Measurements from ENCODE around the gene DNA2.
"Not testable (repeated sequence)": the region's sequence is repeated elsewhere in the genome, so short reads cannot be mapped to it uniquely, and the experiment has no call there.

DNA2 gene

DNA sequence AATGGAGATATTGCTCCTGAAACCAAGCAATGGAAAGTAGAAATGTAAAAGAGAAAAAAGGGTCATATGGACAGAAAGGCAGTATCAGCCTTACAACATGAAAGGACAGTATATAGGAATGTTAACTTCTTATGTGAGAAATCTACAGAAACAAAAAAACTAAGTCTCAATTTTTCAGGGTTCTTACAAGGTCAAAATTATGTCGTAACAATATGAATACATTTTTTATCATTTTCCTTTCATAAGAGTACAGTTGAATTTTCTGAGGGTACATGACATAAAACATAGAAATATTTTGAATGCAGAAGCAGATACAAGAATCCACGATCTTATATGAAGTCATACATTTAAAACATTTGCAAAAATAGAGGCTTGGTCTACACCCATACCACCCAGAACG is 10.7 kb downstream of the DNA2 start:
- no peak for DNase-seq (ENCODE audit: extremely low read depth in 1 of 2, low read depth in 1 of 2)

DNA sequence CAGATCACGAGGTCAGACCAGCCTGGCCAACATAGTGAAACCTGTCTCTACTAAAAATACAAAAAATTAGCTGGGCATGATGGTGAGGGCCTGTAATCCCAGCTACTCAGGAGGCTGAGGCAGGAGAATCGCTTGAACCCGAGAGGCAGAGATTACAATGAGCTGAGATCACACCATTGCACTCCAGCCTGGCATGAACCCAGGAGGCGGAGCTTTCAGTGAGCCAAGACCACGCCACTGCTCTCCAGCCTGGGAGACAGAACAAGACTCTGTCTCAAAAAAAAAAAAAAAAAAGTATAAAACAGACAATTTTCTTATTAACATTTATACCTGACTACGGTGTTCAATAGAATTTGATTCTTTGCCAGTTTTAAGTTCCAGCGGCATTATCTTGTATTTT is 22.1 kb downstream of the DNA2 start:
- not testable (repeated sequence) for DNase-seq (ENCODE audit: extremely low read depth in 1 of 2, low read depth in 1 of 2)

DNA sequence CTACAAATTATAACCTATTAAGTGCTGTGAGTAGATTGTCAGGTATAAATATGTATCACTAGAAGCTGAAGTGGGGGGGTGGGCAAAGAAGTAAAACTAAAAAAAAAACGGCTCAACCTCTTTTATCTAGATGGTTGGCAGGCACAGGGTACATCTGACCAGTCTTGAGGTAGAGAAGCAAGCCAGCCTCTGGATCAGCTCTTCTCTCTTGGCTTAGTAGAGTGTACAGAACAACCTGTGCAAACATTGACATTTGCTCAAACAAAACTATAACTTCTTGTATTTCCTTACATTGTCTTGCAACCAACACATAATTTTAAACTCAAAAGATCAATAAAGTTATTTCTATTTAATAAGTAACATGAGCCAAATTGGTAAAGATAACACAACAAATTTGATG is 25.6 kb downstream of the DNA2 start:
- no peak for DNase-seq (ENCODE audit: extremely low read depth in 1 of 2, low read depth in 1 of 2)

DNA sequence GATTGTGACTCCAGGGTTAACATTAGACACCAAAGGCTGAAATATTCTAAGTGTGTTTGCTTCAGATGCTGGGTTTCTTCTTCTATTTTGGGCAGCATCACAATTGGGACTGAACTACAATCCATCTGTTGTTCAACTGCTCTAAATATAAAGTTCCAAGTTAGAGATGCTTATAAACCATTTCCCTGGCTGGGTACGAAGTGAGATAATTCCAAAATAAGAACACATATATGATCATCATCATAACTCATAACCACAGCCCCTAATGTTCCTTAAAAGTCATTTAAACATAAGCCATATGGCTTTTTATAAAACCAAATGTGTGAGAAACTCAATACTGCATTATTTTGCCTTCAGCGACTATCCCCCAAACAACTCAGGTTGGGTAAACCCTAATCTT is 28.8 kb downstream of the DNA2 start:
- no peak for DNase-seq (ENCODE audit: extremely low read depth in 1 of 2, low read depth in 1 of 2)

DNA sequence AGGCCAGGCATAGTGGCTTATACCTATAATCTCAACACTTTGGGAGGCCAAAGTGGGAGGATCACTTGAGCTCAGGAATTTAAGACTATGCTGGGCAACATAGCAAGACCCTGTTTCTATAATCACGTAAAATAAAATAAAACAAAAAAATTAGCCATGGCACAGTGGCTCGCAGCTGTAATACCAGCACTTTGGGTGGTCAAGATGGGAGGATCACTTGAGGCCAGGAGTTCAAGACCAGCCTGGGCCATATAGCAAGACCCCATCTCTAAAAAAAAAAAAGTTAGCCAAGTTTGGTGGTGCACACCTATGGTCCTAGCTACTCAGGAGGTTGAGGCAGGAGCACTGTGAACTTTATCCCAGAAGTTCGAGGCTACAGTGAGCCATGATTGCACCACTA is 30.9 kb downstream of the DNA2 start:
- DNase-seq (ENCODE audit: extremely low read depth in 1 of 2, low read depth in 1 of 2) = no peak

DNA sequence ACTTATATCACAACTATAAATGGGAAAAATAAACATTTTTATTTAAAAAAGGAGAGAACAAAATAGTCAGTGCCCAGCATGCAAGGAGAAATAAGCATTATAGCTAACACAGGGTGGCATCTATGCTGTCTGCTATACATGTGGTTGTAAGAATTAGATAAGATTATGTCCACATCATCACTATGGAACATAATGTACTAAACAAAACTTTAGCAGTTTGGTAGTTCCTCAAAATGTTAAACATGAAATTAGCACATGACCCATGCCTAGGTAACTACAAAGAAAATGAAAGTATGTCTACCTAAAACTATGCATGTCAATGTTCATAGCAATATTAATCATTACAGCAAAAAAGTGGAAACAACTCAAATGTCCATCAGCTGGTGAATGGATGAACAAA is 36.0 kb downstream of the DNA2 start:
- DNase-seq (ENCODE audit: extremely low read depth in 1 of 2, low read depth in 1 of 2) = no peak

DNA sequence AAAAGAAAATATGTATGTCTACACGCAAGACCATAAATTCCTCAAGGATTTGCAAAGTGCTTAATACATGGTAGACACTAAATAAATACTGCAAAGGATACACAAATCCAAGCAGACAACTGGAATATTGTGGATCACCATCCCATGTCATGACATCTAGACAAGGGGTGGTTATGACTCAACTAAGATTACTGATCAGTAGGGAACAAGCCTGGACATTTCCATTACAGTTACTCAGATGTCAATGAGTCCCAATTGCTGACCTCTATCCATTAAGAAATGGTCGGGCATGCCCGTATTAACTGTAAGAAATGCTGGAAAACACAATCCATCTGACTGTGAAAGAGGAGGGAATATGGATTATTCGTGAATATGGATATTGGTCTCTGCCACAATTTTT is 37.1 kb downstream of the DNA2 start:
- no peak for DNase-seq (ENCODE audit: extremely low read depth in 1 of 2, low read depth in 1 of 2)

DNA sequence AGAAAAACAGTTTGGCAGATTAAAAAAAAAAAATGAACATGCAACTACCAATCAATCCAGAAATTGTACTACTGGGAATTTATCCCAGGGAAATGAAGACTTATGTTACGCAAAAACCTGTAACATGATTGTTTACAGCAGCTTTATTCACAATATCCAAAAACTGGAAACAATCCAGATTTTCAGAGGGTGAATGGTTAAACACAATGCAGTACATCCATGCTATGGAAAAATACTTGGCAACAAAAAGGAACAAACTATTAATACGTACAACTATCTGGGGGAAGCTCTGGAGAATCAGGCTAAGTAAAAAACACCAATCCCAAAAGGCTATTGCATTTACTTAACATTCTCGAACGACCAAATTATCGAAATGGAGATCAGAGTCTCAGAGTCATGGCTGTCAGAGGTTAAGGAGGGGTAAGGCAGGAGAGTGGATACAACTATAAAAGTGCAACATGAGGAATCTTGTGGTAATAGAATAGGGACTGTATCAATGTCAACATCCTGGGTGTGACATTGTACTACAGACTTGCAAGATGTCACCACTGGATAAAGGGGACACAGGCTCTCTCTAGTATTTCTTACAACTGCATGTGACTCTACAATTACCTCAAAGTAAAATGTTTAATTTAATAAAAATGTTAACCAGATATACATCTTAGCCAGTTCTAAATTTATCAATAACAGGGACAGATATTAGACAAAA is 43.2 kb downstream of the DNA2 start:
- DNase-seq (ENCODE audit: extremely low read depth in 1 of 2, low read depth in 1 of 2) = no peak

DNA sequence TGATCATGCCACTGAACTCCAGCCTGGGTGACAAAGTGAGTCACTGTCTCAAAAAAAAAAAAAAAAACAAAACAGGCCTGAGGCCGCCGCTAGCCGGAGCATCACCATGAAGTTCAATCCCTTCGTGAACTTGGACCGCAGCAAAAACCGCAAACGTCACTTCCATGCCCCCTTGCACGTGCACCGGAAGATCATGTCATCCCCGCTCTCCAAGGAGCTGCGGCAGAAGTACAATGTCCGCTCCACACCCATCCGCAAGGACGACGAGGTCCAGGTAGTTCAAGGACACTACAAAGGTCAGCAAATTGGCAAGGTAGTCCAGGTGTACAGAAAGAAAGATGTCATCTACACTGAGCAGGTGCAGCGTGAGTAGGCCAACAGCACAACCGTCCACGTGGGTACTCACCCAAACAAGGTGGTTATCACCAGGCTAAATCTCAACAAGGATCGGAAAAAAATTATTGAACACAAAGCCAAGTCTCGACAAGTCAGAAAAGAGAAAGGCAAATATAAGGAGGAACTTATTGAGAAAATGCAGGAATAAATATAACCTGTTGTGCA is 47.2 kb downstream of the DNA2 start:
- no peak for DNase-seq (ENCODE audit: extremely low read depth in 1 of 2, low read depth in 1 of 2)

DNA sequence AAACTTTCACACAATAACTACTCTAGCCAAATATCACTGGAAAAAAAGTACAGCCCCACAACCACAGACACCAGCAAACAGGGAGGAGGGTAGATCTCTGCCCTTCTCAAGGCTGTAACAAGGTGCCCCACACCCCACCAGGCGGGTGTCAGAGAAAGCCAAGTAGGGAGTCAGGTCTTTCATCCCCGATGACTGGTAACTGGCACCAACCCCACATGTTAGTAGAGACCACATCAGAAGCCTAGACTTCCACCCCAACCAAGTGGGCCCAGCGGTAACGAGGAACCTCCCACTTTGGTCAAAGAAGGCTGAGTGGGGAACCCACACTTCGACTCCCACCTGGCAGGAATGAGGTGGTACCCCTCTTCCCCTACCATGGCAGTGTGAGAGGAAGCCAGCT is 48.3 kb downstream of the DNA2 start:
- DNase-seq (ENCODE audit: extremely low read depth in 1 of 2, low read depth in 1 of 2) = no peak

DNA sequence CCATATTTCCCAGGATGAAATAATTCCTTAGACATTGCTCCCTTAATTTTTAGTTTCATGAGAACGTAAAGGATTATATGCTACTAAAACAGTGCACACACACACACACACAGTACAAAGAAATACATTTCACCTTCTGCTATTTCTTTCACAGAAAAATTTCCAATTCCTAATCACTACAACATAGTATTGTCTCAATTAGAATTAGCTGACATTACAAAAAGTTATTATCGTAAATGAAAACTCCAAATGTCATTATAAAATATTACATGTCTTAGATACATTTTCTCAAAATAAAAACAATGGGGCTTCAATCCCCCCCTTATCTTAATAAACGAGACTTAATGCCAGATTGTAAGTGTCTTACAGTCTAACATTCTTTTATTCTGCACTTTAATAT is 52.4 kb downstream of the DNA2 start:
- DNase-seq (ENCODE audit: extremely low read depth in 1 of 2, low read depth in 1 of 2) = no peak

DNA sequence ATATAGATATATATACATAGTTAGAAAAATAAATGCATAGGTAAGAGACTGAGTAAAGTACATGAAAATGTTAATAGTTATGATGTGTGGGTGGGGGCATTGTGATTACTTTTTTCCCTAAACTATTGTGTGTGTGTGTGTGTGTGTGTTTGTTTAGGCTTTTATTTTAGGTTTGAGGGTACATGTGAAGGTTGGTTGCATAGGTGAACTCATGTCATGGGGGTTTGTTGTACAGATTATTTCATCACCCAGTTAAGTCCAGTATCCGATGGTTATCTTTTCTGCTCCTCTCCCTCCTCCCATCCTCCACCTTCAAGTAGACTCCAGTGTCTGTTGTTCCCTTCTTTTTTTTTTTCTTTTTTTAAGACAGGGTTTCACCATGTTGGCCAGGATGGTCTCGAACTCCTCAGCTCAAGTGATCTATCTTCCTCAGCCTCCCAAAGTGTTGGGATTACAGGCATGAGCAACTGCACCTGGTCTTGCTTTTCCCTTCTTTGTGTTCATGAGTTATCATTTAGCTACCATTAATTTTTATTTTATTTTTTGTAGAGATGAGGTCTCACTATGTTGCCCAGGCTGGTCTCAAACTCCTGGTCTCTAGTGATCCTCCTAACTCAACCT is 62.8 kb downstream of the DNA2 start:
- no peak for DNase-seq (ENCODE audit: extremely low read depth in 1 of 2, low read depth in 1 of 2)

DNA sequence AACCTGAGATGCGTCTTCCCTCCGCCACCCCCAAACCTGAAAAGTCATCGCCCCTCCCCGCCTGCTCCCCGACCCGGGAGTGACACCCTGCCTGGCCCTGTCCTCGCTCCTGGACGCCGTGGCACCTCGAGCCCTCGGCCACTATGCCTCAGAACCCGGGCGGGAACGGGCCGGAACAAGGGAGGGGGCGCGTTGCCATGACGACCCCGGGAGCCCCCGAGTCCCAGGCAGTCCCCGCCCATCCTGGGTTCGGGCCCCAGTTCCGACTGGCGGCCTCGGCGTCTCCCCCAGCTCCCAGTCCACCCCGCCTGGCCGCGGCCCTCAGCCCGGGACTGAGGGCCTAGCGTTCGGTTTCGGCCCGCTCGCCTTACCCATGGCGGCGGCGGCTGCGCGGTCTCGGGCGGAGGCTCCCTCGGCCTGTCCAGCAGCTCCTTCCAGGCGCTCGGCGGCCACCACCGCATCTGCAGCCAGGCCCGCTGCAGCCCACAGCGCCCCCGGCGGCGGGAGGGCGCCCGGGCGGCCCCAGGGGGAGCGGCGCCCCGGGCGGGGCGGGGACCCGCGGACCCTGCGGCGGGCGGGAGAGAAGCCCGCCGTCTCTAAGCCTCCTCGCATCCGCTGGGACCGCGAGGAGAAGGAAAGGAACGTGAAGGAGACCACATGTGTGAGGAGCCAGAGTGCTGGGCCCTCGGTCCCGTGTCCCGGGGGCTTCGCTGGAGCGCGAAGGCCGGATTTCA is 64.8 kb downstream of the DNA2 start, which contains the start of gene RUFY2:
RUFY2 (minus strand) TSS at position 463 of the 734 bp plus-strand sequence; CDS start at position 375, 88 bp downstream.
- DNase-seq (ENCODE audit: extremely low read depth in 1 of 2, low read depth in 1 of 2) = peak in 1 of 2 donors; percentile 67

DNA sequence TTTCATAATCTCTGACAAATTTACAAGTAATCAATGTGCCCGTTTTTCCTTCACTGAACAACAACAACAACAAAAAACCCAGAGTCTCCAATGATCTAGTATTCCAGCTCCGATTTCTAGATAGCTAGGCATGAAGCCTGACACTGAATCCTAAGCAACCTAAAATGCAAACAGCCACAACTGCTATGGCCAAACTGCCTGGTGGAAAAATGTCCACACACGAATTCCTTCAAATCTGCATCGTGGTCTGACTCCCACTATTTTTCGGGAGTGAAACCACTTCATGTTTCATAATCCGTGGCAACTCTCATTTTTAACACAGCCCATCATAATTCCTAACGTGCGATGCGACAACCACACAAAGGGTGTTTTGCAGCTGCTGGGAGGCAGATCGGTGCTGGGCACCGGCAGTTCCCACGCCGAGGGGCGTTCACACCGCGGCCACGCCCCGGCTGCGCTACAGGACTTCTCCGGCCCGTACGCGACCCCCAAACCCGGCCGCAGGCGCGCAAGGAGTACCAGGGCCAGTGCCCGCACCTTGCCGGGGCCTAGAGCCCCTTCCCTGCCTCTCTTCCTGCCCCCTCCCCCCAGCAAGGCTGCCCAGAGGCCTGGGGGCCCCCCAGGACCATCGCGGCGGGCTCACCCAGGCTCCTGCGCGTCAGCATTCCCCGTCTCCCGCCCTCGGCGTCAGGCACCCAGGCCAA is 65.5 kb downstream of the DNA2 start:
- peak in 1 of 2 donors; percentile 5 for DNase-seq (ENCODE audit: extremely low read depth in 1 of 2, low read depth in 1 of 2)

DNA sequence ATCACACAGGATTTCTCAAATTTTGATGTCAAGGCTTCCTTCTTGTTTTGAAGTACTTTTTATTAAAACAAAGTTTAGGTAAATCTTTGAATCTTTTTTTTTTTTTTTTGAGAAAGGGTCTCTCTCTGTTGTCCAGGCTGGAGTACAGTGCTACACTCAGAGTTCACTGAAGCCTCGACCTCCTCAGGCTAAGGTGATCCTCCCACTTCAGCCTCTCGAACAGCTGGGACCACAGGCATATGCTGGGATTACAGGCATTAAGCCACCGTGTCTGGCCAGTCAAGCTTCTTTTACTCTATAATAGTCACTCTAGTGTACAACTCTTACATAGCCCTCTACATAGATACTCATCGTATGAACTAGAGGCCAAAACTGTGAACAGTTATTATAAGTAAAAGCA is 68.1 kb downstream of the DNA2 start:
- no peak for DNase-seq (ENCODE audit: extremely low read depth in 1 of 2, low read depth in 1 of 2)

DNA sequence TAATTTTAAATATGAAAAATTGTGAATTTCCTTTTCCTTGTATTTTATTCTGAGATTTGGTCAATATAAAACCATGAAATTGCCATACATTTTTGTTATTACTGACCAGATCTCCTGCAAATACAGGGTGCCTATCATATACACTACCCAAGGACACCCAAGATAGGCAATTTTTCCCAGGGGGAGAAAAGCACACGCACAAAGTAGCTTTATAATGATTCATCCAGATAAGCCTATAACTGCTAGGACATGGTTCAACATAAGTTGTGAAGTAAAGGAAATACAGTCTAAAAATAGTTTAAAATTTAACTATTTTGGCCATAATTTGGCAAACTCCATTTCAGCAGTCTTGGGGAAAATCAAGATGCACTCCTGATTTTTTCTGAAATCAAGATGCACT is 69.5 kb downstream of the DNA2 start:
- no peak for DNase-seq (ENCODE audit: extremely low read depth in 1 of 2, low read depth in 1 of 2)

DNA sequence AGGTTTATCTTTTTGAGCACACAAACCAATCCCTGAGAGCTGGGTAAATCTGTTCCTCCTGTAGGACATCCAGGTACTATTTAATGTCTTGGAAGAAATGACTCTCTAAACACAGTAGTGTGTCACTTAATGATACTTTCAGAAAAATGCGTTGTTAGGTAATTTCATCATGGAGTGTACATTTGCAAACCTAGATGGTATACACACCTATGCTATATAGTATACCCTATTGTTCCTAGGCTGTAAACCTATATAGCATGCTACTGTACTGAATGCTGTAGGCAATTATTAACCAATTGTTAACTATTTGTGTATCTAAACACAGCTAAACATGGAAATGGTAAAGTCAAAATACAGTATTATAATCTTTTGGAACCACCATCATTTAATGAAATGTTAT is 74.8 kb downstream of the DNA2 start:
- DNase-seq (ENCODE audit: extremely low read depth in 1 of 2, low read depth in 1 of 2) = no peak

DNA sequence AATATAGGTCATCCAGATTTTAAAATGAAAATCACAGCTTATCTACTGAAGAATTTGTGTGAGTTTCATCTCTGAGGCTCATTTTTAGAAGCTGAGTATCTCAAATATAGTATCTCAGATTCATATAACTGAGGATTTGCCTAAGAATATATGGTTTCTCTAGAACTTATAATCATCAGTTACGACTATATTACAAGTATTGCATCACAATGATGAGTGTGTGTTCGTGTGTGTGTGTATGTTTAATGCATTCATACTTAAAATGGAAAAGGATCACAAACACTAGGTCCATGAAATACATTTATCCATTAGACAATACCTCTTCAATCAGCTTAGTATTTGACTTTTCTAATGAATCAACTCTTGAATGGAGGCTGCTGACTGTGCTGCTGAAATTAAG is 86.0 kb downstream of the DNA2 start:
- no peak for DNase-seq (ENCODE audit: extremely low read depth in 1 of 2, low read depth in 1 of 2)

DNA sequence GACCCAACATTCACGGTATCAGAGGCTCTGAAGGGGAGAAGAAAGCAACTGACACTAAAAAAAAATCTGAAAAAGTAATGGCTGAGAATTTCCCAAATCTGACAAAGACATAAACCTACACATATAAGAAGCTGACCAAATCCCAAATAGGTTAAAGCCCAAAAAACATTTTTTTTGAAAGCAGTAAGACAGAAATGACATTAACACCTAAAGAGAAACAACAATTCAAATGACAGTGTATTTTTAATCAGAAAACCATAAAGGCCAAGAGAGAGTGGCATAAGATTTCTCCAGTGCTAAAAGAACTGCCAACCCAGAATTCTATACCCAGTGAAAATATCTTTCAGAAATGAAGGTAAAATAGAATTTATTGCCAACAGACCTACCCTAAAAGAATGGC is 100.2 kb downstream of the DNA2 start:
- DNase-seq (ENCODE audit: extremely low read depth in 1 of 2, low read depth in 1 of 2) = no peak

DNA sequence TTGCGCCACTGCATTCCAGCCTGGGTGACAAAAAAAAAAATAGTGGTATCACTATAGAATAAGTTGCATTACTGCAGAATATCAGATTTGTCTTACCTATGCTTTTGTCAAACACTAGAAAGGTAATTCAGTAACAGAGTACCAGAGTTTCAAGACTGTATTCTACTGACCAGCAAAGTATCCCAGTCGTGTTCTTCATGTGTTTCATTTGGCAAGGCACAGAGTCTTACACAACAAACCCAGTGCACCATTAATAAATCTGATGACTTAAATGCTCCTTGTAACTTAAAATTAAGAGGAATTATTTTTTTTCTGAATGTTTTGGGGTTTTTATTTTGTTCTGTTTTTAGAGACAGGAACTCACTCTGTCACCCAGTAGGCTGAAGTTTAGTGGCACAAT is 104.7 kb downstream of the DNA2 start:
- no peak for DNase-seq (ENCODE audit: extremely low read depth in 1 of 2, low read depth in 1 of 2)

DNA sequence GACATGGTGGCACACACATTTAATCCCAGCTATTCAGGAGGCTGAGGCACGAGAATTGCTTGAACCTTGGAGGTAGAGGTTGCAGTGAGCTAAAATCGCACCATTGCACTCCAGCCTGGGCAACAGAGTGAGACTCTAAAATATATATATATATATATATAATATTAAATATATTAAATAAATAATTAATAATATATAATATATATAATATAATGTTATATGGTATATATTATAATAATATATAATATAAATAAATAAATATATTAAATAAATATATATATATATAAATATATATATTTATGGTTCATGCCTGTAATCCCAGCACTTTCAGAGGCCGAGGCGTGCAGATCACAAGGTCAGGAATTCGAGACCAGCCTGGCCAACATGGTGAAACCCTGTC is 105.2 kb downstream of the DNA2 start:
- no peak for DNase-seq (ENCODE audit: extremely low read depth in 1 of 2, low read depth in 1 of 2)
